Fibroblast of pulmonary artery (primary cell): ENCODE results near the gene SNCAIP.

Experiments used
- DNase-seq: peaks from one replicate; pipeline ENCODE4 v3.0.0-alpha.2; 2010; ENCODE audit warnings: low read depth
- H3K4me3 ChIP-seq: replicated peaks from 2 replicates; pipeline ENCODE4 v1.5.1; 2011; ENCODE audit warnings: low read depth, mild to moderate bottlenecking, control low read depth, low read length, moderate library complexity
- CTCF ChIP-seq: IDR thresholded peaks from 2 replicates; pipeline ENCODE4 v1.5.1; 2011; ENCODE audit warnings: mild to moderate bottlenecking, control low read depth, low read length, inconsistent platforms; ENCODE audit errors: missing control alignments

Gene SNCAIP

GRCh38 chr5:122423221-122423620 is 111.2 kb downstream of the SNCAIP start:
- TF ChIP-seq CTCF: no peak
- no peak for DNase-seq
- no peak overlapping the region for H3K4me3 ChIP-seq

GRCh38 chr5:122424132-122424531 is 112.1 kb downstream of the SNCAIP start:
- no peak for DNase-seq
- no peak for TF ChIP-seq CTCF

GRCh38 chr5:122426301-122426700 is 114.3 kb downstream of the SNCAIP start:
- H3K4me3 ChIP-seq: no peak overlapping the region
- DNase-seq: no peak
- no peak for TF ChIP-seq CTCF

More at GRCh38 chr5:122424132-122424531, 112.1 kb downstream of the SNCAIP start:
- no peak overlapping the region for H3K4me3 ChIP-seq

GRCh38 chr5:122427621-122428020 is 115.6 kb downstream of the SNCAIP start:
- no peak for DNase-seq
- no peak for TF ChIP-seq CTCF
- no peak overlapping the region for H3K4me3 ChIP-seq

- no peak overlapping the region for H3K4me3 ChIP-seq
- TF ChIP-seq CTCF: no peak
- no peak for DNase-seq
Observed at GRCh38 chr5:122429545-122430318, 117.7 kb downstream of the SNCAIP start.

- no peak for TF ChIP-seq CTCF
- no peak overlapping the region for H3K4me3 ChIP-seq
- no peak for DNase-seq
Observed at GRCh38 chr5:122430319-122430586, 118.2 kb downstream of the SNCAIP start.

- no peak for TF ChIP-seq CTCF
- DNase-seq: no peak
- no peak overlapping the region for H3K4me3 ChIP-seq
Observed at GRCh38 chr5:122431298-122431697, 119.3 kb downstream of the SNCAIP start.
